Measurements from ENCODE around the gene MIER1. TPM values are rescaled to one million over a fixed set of nuclear protein-coding genes. Genes with fewer than 3 reads are reported as not detected.
A peak's percentile ranks its signal among the peaks of the same experiment; 100 is the strongest.

The MIER1 gene
- total RNA-seq, 4 donors from 2014 or later, result 32.6 to 85.7 (median 65.2) TPM

DNA sequence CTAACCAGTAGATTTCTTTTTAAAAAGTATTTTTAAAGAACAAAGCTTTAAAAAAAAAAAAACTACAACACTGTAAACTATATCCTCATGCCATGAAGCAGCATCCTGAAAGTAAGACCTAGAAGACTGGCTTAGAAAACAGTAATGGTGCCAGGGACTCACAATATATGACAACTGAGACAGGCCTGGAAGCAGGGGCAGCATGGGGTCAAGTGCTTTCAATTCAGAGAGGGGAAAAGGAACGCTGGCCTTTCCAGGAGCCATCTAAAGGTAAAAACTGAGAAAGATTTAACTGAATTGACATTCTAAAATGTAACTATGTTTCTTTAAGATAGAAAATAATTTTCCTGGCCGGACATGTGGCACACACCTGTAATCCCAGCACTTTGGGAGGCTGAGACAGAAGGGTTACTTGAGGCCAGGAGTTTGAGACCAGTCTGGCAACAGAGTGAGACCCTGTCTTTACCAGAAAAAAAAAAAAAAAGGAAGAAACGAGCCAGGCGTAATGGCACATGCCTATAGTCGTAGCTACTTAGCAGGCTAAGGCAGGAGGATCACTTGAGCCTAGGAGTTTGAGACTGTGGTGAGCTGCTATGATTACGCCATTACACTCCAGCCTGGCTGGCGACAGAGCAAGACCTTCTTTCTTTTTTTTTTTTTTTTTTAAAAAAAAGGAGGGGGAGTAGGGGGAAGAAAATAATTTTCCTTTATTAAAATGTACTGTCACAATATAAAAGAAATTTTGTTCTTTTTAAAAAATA lies 75.0 kb downstream of the MIER1 start:
- Histone ChIP-seq H3K27me3 (no peaks in the 10 kb centered on the region), H3K27ac (peak overlapping the region in 2 of 4 donors; percentile 30 to 37), H3K36me3 (peaks cover 0 to 24% (median 6%) of the 10 kb centered on the region in 4 donors), H3K4me3 (no peak overlapping the region), H3K9me3 (no peaks in the 10 kb centered on the region), H3K4me1 (peaks cover 0 to 17% (median 2%) of the 10 kb centered on the region in 4 donors)
- intact Hi-C loops (cut with DNase I; ENCODE audit: low total_unique reads), result loop anchor here (5.0 kb wide), 2 partner anchors 52 to 147 kb away; partner anchors contain the start of gene SLC35D1
- DNase-seq, result no peak
- TF ChIP-seq POLR2AphosphoS5 (IDR thresholded peaks at IDR 0.05) (no peak), CTCF (IDR thresholded peaks at IDR 0.05) (no peak), POLR2A (IDR thresholded peaks at IDR 0.05) (no peak), EP300 (IDR thresholded peaks at IDR 0.05; ENCODE audit: low read depth) (no peak)
- in situ Hi-C loops (cut with MboI; ENCODE audit: low pct_ligation_motif_present in 1 of 4, low pct_unique_long_range_greater_than_20kb in 1 of 4, low sequenced_read_pairs in 3 of 4), result loop anchor here (5.0 to 25.0 kb wide), 4 partner anchors 137 to 238 kb away; partner anchors contain the start of genes DYNLT5 (in 2 of the 4) and C1orf141 (in 1 of the 4)
- WGBS, 2 donors (ENCODE audit: low coverage in 1 of 2), result 76 to 89% methylated on average over 7 of the region's 7 CpGs

GRCh38 chr1:67001682-67002425 lies 77.1 kb downstream of the MIER1 start:
- H3K27ac ChIP-seq, result peak overlapping the region; percentile 9 to 31 (median 15)
- 74 to 76% methylated on average over 4 to 5 of the region's 5 CpGs for WGBS, 2 donors (ENCODE audit: low coverage in 1 of 2)
- TF ChIP-seq POLR2A (IDR thresholded peaks at IDR 0.05) (no peak), POLR2AphosphoS5 (IDR thresholded peaks at IDR 0.05) (no peak), EP300 (IDR thresholded peaks at IDR 0.05; ENCODE audit: low read depth) (no peak), CTCF (IDR thresholded peaks at IDR 0.05) (no peak)
- in situ Hi-C loops (cut with MboI; ENCODE audit: low pct_ligation_motif_present in 1 of 4, low pct_unique_long_range_greater_than_20kb in 1 of 4, low sequenced_read_pairs in 3 of 4), result loop anchor here in 2 of 4 donors (10.0 to 25.0 kb wide), 2 partner anchors 135 to 143 kb away; partner anchors contain the start of gene C1orf141 (in 1 of the 2)
- no peak overlapping the region for H3K4me3 ChIP-seq
- no peak for DNase-seq
- no peaks in the 10 kb centered on the region for H3K9me3 ChIP-seq
- intact Hi-C loops (cut with DNase I; ENCODE audit: low total_unique reads), result no loop called here
- H3K36me3 ChIP-seq, result peaks cover 0 to 27% (median 6%) of the 10 kb centered on the region in 4 donors
- H3K27me3 ChIP-seq, result no peaks in the 10 kb centered on the region
- peaks cover 0 to 17% (median 2%) of the 10 kb centered on the region in 4 donors for H3K4me1 ChIP-seq

GRCh38 chr1:67004176-67004575 lies 79.4 kb downstream of the MIER1 start:
- intact Hi-C loops (cut with DNase I; ENCODE audit: low total_unique reads), result no loop called here
- WGBS, 2 donors (ENCODE audit: low coverage in 1 of 2), result 60 to 68% methylated on average over 1 of the region's 1 CpG
- peaks cover 0 to 35% (median 7%) of the 10 kb centered on the region in 4 donors for H3K36me3 ChIP-seq
- no peaks in the 10 kb centered on the region for H3K27me3 ChIP-seq
- in situ Hi-C loops (cut with MboI; ENCODE audit: low pct_ligation_motif_present in 1 of 4, low pct_unique_long_range_greater_than_20kb in 1 of 4, low sequenced_read_pairs in 3 of 4), result loop anchor here in 2 of 4 donors (10.0 to 25.0 kb wide), 2 partner anchors 133 to 141 kb away; partner anchors contain the start of gene C1orf141 (in 1 of the 2)
- no peak overlapping the region for H3K4me3 ChIP-seq
- no peak overlapping the region for H3K27ac ChIP-seq
- no peaks in the 10 kb centered on the region for H3K9me3 ChIP-seq
- H3K4me1 ChIP-seq, result peaks cover 0 to 17% (median 2%) of the 10 kb centered on the region in 4 donors
- DNase-seq, result no peak
- no peak for TF ChIP-seq EP300 (IDR thresholded peaks at IDR 0.05; ENCODE audit: low read depth)
- no peak for TF ChIP-seq POLR2AphosphoS5 (IDR thresholded peaks at IDR 0.05)
- no peak for TF ChIP-seq POLR2A (IDR thresholded peaks at IDR 0.05)
- no peak for TF ChIP-seq CTCF (IDR thresholded peaks at IDR 0.05)

- in situ Hi-C loops (cut with MboI; ENCODE audit: low pct_ligation_motif_present in 1 of 4, low pct_unique_long_range_greater_than_20kb in 1 of 4, low sequenced_read_pairs in 3 of 4), result loop anchor here in 2 of 4 donors (10.0 to 25.0 kb wide), 2 partner anchors 132 to 140 kb away; partner anchors contain the start of gene C1orf141 (in 1 of the 2)
- H3K9me3 ChIP-seq, result no peaks in the 10 kb centered on the region
- WGBS, 2 donors (ENCODE audit: low coverage in 1 of 2), result 91 to 97% methylated on average over 4 to 8 of the region's 8 CpGs
- no peak overlapping the region for H3K27ac ChIP-seq
- H3K36me3 ChIP-seq, result peaks cover 0 to 38% (median 7%) of the 10 kb centered on the region in 4 donors
- intact Hi-C loops (cut with DNase I; ENCODE audit: low total_unique reads), result no loop called here
- no peak for TF ChIP-seq EP300 (IDR thresholded peaks at IDR 0.05; ENCODE audit: low read depth)
- no peak for TF ChIP-seq POLR2AphosphoS5 (IDR thresholded peaks at IDR 0.05)
- no peak for TF ChIP-seq POLR2A (IDR thresholded peaks at IDR 0.05)
- TF ChIP-seq CTCF (IDR thresholded peaks at IDR 0.05), result no peak
- no peaks in the 10 kb centered on the region for H3K27me3 ChIP-seq
- no peak for DNase-seq
- no peak overlapping the region for H3K4me3 ChIP-seq
- H3K4me1 ChIP-seq, result peaks cover 0 to 17% (median 2%) of the 10 kb centered on the region in 4 donors
Observed at GRCh38 chr1:67005068-67005467, 80.3 kb downstream of the MIER1 start.
